GM21737 (cell line): Measurements from ENCODE around the gene KRTAP4-16.
"Not testable (repeated sequence)": the region's sequence is repeated elsewhere in the genome, so short reads cannot be mapped to it uniquely, and the experiment has no call there.

Source experiments
- ATAC-seq: cut with Tn5 transposase; IDR thresholded peaks from one replicate; pipeline ENCODE4 v1.9.1; 2021; ENCODE audit warnings: mild to moderate bottlenecking, moderate library complexity; ENCODE audit not compliant: unreplicated experiment

KRTAP4-16 gene

GRCh38 chr17:41101586-41102259, at the start of gene KRTAP4-16:
TSS of gene KRTAP4-16 (minus strand) at chr17:41102209. CDS start at chr17:41102209, 0 bp downstream.
- no peak for ATAC-seq

- no peak for ATAC-seq
Measured at GRCh38 chr17:41151525-41151924, 49.5 kb upstream of the KRTAP4-16 start.

- no peak for ATAC-seq
Measured at GRCh38 chr17:41150026-41150425, 48.0 kb upstream of the KRTAP4-16 start.

- no peak for ATAC-seq
Measured at GRCh38 chr17:41149652-41149985, 47.6 kb upstream of the KRTAP4-16 start, which contains the start of gene KRTAP4-5. TSS of gene KRTAP4-5 (minus strand) at chr17:41149825. CDS start at chr17:41149767, 58 bp downstream.

GRCh38 chr17:41148971-41149651, 47.1 kb upstream of the KRTAP4-16 start:
- ATAC-seq, result not testable (repeated sequence)

GRCh38 chr17:41147531-41148204, 45.7 kb upstream of the KRTAP4-16 start:
- no peak for ATAC-seq

- ATAC-seq, result no peak
Measured at GRCh38 chr17:41145261-41145660, 43.3 kb upstream of the KRTAP4-16 start.

- no peak for ATAC-seq
Measured at GRCh38 chr17:41144846-41145245, 42.8 kb upstream of the KRTAP4-16 start.

GRCh38 chr17:41141361-41141760, 39.4 kb upstream of the KRTAP4-16 start:
- ATAC-seq, result no peak

GRCh38 chr17:41140360-41141131, 38.5 kb upstream of the KRTAP4-16 start, which contains the start of gene KRTAP4-6:
TSS of gene KRTAP4-6 (minus strand) at chr17:41140544. CDS start at chr17:41140487, 57 bp downstream.
- ATAC-seq, result no peak

GRCh38 chr17:41139865-41140264, 37.9 kb upstream of the KRTAP4-16 start:
- not testable (repeated sequence) for ATAC-seq

- ATAC-seq, result no peak
Measured at GRCh38 chr17:41133880-41134735, 32.1 kb upstream of the KRTAP4-16 start.

- ATAC-seq, result no peak
Measured at GRCh38 chr17:41131979-41132378, 30.0 kb upstream of the KRTAP4-16 start.

- ATAC-seq, result no peak
Measured at GRCh38 chr17:41127371-41127770, 25.4 kb upstream of the KRTAP4-16 start.

GRCh38 chr17:41126412-41126811, 24.4 kb upstream of the KRTAP4-16 start:
- no peak for ATAC-seq

- ATAC-seq, result no peak
Measured at GRCh38 chr17:41125064-41125463, 23.1 kb upstream of the KRTAP4-16 start.

GRCh38 chr17:41123991-41124371, 22.0 kb upstream of the KRTAP4-16 start, which contains the start of gene KRTAP4-12:
TSS of gene KRTAP4-12 (minus strand) at chr17:41124182. CDS start at chr17:41124122, 60 bp downstream.
- not testable (repeated sequence) for ATAC-seq

- not testable (repeated sequence) for ATAC-seq
Measured at GRCh38 chr17:41123292-41123990, 21.4 kb upstream of the KRTAP4-16 start.

- no peak for ATAC-seq
Measured at GRCh38 chr17:41121742-41122141, 19.7 kb upstream of the KRTAP4-16 start.
